NCI-H2227 (cell line): Measurements from ENCODE around the gene LPP.

Source experiments
- DNase-seq: peaks from one replicate; lab custom pipeline; 2025; ENCODE audit not compliant: unreplicated experiment; lab: John Stamatoyannopoulos, UW

LPP gene

GRCh38 chr3:188505911-188506310, 352.0 kb downstream of the LPP start:
- DNase-seq, result no peak

- DNase-seq, result no peak
Observed at GRCh38 chr3:188506446-188506845, 352.5 kb downstream of the LPP start.

- no peak for DNase-seq
Observed at GRCh38 chr3:188507244-188507720, 353.3 kb downstream of the LPP start.

- no peak for DNase-seq
Observed at GRCh38 chr3:188508454-188508853, 354.5 kb downstream of the LPP start.

- no peak for DNase-seq
Observed at GRCh38 chr3:188509316-188509715, 355.4 kb downstream of the LPP start.

- DNase-seq, result no peak
Observed at GRCh38 chr3:188510366-188510765, 356.4 kb downstream of the LPP start.

GRCh38 chr3:188513662-188514328, 359.8 kb downstream of the LPP start:
- DNase-seq, result no peak

GRCh38 chr3:188516515-188516914, 362.6 kb downstream of the LPP start:
- DNase-seq, result no peak

- DNase-seq, result no peak
Observed at GRCh38 chr3:188518416-188518815, 364.5 kb downstream of the LPP start.

- DNase-seq, result no peak
Observed at GRCh38 chr3:188518835-188519452, 365.0 kb downstream of the LPP start.

GRCh38 chr3:188520466-188520865, 366.5 kb downstream of the LPP start:
- no peak for DNase-seq

- no peak for DNase-seq
Observed at GRCh38 chr3:188522115-188522514, 368.2 kb downstream of the LPP start.

GRCh38 chr3:188523291-188523690, 369.3 kb downstream of the LPP start:
- no peak for DNase-seq

GRCh38 chr3:188524052-188524451, 370.1 kb downstream of the LPP start:
- no peak for DNase-seq

GRCh38 chr3:188526057-188526456, 372.1 kb downstream of the LPP start:
- DNase-seq, result no peak

- no peak for DNase-seq
Observed at GRCh38 chr3:188527389-188527788, 373.4 kb downstream of the LPP start.

- DNase-seq, result no peak
Observed at GRCh38 chr3:188528396-188528795, 374.4 kb downstream of the LPP start.

- no peak for DNase-seq
Observed at GRCh38 chr3:188529228-188529627, 375.3 kb downstream of the LPP start.

- no peak for DNase-seq
Observed at GRCh38 chr3:188530226-188530625, 376.3 kb downstream of the LPP start.

GRCh38 chr3:188531210-188531609, 377.3 kb downstream of the LPP start:
- no peak for DNase-seq

- DNase-seq, result no peak
Observed at GRCh38 chr3:188533172-188533571, 379.2 kb downstream of the LPP start.

- no peak for DNase-seq
Observed at GRCh38 chr3:188533612-188534357, 379.8 kb downstream of the LPP start.
